HG03045 (cell line): Measurements from ENCODE around the gene MCCD1.

Source experiments
- ATAC-seq: cut with Tn5 transposase; IDR thresholded peaks from one replicate; pipeline ENCODE4 v1.9.1; 2021; ENCODE audit warnings: mild to moderate bottlenecking, moderate library complexity; ENCODE audit not compliant: unreplicated experiment

MCCD1 gene

DNA sequence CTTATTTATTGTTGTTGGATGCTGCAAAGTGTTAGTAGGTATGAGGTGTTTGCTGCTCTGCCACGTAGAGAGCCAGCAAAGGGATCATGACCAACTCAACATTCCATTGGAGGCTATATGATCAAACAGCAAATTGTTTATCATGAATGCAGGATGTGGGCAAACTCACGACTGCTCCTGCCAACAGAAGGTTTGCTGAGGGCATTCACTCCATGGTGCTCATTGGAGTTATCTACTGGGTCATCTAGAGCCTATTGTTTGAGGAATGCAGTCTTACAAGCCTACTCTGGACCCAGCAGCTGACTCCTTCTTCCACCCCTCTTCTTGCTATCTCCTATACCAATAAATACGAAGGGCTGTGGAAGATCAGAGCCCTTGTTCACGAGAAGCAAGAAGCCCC is 18.8 kb upstream of the MCCD1 start:
- ATAC-seq = no peak

DNA sequence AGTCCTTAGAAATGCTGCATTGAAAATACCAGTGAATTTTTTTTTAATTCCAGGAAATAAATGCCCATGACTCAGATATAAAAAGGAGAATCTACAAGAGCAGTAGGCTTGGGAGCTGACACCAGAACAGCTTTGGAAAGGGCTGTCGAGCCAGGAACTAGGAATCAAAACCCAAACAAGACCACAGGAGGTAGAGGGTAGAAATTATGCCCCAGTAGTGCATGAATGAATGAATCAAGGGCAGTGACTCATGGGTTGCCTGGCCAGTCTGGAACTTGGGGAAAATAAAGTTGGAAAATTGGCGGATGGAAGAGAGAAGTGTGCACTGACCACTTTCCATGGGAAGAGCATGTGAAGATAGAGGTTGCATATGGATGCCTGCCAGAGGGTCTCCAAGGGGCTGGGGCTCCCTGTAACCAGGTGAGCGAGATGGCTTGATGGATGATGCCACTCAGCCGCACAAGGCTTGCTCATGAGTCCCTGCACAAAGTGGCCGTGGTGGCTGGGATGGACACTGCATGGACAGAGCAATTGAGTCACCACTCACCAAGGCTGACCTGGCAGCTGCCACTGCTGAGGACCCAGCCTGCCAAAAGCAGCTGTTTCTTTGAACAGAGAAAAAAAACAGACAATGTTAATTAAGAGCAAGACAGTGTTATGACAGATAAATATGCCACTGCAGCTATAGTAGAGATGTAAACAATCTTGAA is 15.2 kb upstream of the MCCD1 start:
- no peak for ATAC-seq

DNA sequence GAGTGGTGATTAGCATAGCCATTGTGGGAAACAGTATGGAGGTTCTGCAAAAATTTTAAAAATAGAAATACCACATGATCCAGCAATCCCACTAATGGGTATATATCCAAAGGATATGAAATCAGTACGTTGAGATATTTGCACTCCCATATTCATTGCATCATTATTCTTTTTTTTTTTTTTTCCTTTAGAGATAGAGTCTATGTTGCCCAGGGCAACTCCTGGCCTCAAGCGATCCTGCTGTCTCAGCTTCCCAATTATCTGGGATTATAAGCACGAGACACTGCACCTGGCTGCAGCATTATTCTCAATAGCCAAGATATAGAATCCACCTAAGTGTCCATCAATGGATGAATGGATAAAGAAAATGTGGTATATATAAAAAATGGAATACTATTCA is 6.9 kb upstream of the MCCD1 start:
- ATAC-seq = no peak

DNA sequence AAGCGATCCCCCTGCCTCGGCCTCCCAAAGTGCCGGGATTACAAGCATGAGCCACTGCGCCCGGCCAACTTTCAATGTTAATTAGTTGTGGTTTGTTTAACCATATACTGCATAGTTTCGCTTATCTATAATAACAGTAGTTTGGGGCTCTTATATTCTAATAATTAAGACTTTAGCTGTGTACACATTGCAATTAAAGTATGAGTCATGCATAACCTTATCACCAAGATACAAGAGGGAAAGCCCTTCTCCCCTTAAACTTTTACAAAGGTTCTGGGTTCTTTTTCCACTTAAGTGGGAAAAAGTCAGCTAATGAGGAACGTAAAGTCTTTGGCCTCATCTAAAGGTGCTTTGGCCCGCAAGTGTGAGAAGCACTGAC is 3.2 kb upstream of the MCCD1 start:
- ATAC-seq = no peak

DNA sequence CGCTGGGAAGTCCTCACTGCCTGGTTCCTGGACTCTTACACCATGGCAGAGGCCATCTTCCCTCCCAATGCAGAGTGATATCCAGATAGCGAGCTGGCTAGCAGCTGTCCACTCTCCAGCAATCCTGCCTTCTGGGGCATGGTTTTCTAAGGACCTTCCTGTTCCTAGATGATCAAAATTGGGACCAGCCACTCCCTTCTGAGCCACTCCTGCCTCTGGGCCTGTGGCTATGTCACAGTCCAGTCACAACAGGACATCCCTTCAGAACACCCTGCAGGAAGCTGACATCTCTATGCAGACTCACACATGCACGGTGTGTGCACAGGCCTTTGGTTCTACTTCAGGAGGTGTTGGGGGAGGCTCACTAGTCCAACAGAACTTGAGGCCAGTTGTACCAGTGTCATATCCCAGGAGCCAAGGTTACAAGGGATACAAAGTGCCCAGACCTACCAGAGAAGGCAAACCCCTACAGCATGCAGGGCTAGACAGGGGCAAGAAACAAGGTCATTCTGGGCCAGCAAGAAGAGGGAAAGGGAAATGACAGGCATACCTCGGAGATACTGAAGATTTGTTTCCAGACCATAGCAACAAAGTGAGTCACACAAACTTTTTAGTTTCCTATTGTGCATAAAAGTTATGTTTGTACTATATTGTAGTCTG is 2.7 kb upstream of the MCCD1 start:
- ATAC-seq = no peak

DNA sequence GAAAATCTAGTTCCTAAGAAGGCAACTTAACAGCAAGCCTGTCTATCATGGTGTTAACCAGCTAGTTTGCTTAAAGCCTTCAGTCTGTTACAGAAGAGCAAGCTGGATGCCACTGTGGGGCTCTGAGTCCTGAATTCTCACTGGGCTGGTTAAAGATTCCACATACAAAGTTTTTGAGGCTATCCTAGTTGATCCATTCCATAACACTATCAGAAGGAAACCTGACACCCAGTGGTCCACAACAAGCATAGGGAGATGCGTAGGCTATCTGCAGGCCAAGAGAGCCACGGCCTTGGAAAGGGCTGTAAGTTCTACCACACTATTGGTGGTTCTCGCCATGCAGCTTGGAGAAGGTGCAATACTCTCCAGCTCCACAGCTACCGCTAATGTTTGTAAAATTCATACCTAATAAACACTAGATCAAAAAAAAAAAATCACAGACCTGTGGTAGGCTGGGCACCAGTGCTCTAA is 420 bp upstream of the MCCD1 start:
- ATAC-seq = no peak

DNA sequence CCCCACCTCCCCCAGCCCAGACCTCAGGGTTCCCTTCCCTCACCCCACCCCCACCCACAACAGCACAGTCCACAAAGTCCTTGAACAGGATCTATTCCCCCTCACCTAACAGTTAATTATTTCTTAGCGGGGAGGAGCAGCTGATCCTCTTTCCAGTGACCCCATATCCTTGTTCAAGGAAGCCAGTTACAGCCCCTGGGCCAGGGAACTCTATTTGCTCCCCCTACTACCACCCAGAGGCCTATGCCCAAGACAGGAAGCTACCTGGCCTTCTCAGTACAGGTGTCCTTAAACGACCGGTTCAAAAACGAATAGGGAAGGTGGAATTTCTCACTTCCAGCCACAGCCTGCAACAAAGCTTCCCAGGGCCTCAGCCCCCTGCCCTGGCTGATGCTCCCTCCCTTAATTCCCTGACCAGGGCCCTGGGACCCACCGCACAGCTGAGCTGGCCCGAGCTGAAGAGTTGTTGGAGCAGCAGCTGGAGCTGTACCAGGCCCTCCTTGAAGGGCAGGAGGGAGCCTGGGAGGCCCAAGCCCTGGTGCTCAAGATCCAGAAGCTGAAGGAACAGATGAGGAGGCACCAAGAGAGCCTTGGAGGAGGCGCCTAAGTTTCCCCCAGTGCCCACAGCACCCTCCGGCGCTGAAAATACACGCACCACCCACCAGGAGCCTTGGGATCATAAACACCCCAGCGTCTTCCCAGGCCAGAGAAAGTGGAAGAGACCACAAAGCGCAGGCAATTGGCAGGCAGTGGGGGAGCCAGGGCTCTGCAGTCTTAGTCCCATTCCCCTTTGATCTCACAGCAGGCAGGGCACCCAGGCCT is 778 bp downstream of the MCCD1 start:
- ATAC-seq = no peak

DNA sequence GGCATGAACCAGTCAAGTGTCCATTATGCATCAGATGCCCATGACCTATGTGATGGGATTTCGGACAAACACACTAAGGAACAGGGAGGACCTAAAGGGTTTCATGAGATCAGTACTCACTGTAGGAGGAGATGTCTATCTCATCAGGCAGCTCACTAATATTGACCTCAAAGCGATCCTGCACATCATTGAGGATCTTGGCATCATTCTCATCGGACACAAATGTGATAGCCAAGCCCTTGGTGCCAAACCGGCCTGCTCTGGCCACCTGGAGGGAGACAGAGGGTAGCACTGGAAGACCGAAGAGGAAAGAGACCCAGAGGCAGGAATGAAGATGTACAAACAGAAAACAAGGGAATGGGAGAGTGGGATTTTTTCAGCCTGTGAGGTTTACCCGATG is 1.9 kb downstream of the MCCD1 start:
- ATAC-seq = no peak

DNA sequence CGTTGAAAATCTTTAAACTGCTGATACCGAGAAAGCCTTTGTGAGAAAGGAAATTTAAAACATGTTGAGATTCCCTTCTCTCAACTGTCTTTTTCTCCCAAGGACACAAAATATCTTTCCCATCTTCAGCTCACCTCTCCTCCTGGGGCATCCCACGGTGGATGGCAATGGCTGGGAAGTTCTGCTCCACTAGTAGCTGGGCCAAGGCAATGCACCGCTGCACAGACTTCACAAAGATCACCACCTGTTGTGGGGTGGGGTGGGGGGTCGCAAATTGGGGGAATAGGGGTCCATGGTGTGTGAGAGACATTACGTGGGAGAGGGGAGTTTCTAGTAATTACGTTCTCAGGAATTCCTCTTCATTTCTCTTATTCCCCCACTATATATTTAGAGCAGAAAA is 2.4 kb downstream of the MCCD1 start:
- ATAC-seq = no peak

DNA sequence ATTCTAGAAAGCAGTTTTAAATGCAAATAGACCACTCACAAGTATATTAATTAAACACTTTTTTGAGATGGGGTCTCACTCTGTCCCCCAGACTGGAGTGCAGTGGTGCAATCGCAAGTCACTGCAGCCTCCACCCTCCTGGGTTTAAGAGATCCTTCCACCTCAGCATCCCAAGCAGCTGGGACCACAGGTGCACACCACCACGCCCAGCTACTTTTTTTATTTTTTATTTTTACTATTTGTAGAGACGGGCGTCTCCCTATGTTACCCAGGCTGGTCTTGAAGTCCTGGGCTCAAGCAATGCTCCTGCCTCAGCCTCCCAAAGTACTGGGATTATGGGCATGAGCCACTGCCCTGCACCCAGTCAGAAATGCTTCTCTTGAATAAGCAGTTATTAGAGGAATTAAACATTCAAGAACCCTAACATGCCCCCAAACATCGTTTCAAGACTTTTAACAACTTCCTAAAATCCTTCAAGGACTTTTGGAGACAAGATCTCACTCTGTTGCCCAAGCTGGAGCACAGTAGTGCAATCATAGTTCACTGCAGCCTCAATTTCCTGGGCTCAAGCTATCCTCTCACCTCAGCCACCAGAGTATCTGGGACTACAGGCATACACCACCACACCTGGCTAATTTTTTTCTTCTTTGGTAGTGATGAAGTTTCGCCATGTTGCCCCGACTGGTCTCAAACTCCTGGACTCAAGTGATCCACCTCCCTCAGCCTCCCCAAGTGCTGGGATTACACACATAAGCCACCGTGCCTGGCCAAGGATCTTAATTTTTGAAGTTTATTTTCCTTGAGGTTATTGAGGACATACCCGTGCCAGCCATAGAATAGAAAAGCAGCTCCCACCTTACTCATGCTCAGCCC is 3.2 kb downstream of the MCCD1 start:
- ATAC-seq = no peak

DNA sequence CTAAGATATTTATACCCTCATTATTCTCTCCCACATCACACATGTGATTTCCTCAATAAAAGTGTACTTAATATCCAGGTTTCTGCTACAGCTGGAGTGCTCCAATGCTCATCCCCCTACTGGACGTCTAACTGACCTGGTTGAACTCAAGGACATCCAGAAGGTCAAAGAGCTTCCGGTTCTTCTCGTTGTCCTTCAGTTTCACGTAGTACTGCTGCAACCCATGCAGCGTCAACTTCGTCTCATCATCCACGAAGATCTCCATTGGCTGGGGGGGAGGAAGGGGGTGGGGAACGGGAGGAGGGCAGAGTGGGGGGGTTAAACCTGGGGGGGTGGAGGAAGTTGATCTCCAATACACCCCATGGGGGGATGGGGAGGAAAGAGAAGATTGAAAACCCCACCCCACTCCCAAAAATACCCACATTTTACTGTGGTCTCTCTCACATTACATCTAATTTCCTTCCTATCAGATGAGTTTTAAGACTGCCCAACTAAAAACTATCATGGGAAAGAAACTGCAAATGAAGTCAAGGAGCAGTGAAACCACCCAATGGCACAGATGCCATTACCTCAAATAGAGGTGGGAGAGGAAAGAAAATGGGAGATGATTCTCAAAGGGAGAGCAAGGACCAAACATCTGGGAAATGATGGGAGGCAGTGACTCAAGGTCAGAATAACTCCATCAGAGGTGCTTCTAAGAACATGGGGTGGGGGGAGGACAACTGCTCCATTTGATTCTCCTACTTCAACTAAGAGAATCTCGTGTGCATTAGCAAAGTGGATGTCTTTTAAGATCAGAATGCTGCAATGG is 4.1 kb downstream of the MCCD1 start:
- no peak for ATAC-seq

DNA sequence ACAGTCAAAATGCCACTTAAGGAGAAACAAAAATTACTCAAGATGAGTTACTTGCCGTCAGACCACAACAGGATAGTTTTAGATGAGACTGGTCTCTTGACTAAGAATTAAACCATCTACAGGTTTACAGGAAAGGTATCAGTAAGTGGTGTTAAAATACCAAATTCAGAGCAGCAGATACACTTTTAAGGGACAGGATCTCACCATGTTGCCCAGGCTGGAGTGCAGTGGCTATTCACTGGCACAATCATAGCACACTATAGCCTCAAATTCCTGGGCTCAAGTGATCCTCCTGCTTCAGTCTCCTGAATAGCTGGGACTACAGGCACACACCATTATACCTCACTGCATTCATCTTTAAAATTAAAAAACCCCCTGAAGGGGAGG is 4.7 kb downstream of the MCCD1 start:
- ATAC-seq = no peak

DNA sequence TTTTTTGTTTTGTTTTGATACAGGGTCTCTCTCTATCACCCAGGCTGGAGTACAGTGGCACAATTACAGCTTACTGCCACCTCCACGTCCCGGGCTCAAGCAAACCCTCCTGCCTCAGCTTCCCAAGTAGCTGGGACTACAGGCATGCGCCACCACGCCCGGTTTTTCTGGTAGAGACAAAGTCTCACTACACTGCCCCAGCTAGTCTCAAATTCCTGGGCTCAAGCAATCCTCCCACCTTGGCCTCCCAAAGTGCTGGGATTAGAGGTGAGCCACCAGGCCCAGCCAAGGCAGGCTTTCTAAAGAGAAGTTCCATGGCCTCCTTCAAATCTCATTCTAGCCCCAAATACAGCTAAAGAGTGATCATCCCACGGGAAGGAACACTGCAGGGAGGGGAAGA is 5.2 kb downstream of the MCCD1 start:
- no peak for ATAC-seq

DNA sequence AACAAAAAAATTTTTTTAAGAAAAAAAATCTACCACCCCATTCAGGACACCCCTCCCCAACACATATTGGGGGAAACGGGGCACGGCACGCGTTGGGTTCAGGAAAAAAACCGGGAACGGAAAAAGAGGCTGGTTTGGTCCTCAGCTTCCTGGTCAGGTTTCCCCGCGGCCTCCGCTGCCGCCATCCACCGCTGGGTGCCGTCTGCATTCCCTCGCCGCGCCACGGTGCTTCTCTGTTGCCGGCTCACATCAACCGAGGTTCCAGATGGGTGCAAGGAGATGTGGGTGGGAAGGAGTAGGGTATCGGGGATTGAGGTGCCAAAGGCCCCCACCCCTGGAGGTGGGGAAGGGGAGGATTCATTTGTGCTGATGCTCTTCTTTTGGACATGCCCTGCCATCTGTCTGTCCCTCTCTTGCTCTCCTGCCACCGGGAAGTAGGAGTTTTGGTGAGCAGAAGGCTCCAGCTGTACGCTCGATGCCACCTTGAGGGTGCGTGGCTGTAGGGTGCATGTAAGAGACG is 5.8 kb downstream of the MCCD1 start:
- ATAC-seq = no peak

DNA sequence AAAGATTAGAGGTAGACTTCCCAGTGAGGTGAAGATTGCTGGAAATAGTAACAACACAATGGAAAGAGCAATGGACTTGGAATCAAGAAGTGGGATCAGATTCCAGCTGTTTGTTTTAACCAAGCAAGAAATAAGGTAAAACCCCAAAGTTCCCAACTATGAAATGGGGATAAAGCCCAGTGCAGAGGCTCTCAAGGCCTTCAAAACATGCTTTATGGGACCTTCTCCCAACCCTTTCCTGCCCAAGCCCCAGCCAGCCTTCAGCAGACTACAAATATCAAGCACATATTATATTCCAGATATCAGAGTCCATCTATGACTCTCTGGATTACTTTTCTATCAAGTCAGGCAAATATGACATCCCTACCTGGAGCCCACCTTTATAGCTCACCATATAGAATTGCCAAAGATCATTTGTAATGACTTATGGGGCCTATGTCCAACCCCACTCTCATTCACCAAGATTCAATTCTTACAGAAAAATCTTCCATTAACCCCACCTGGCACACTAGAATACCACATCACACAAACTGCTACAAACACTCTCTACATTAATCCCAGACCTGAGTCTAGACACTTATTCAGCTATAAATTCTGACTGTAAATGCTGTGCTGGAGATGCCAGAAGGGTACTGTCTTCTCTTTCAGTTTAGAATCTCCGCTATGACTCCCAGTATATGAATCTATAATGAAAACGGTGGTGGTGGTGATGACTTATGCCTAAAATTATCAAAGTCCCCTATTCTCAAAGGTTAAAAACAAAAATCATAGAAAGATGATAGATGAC is 7.0 kb downstream of the MCCD1 start:
- ATAC-seq = no peak

DNA sequence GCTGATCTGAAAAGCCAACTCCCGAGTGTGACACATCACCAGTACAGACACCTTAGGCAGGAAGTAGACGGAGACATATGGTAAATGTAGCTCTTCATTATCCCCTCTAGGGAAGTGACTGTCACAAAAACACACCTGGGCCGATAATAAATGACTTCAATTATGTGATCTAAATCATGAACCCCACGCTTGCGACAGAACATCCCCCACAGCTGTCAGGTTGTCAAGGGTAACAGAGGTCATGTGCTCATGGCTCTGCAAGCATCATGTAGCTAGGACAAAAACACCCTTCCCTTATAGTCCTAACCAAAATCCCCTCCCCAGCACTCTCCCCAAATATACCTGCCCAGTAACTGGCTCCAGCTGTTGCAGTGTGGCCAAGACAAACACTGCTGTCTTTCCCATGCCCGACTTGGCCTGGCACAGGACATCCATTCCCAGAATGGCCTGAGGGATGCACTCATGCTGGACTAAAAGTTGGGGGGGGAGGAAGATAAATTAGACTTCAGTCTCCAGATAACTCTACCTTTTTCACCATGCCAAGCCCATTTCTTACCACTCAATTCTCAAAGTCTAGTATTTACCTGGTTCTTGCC is 10.1 kb downstream of the MCCD1 start:
- ATAC-seq = no peak

DNA sequence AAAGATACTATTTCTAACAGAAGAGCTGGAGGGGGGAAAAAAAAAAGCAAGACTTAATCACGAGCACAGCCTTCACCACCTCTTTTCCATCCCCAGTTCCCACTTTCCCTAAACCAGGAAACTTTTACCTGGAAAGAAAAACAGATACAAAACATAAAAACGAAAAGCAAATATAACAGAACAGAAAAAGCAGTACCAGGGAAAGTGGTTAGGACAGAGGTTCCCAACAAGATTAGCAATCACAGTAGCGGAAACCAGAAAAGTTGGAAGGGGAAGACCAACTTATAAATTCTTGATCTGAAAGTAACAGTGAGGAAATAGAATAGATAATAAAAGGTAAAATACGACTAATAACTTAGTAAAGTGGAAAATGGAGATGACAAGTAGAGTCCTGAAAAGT is 11.9 kb downstream of the MCCD1 start:
- no peak for ATAC-seq

DNA sequence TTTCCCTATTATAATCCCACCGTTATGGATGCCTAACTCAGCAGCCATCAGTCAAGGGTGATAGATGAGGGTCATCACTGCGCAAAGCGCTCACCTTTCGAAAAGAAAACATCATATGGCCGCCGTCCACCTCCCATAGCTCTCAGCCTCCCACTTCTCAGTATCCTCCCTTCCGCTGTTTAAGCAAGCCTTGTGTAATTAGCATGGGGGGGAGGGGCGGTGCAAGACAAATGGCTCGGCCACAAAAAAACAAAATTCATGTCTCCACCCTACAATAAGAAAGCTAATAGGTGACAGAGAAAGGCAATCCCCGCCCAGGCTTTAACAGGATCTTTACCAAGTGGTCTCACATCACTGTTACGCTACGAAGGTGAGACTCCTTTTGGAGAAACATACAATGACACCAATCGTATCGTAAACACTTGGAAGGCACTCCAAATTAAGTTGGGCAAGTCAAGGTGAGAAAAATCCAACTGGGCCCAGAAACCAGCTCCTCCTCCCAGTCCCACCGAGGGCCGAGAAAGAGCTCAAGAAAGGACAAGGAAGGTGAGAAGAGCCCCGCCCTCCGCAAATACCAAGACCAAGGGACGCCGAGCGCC is 12.4 kb downstream of the MCCD1 start:
- no peak for ATAC-seq
